Measurements from ENCODE around the gene ETFDH.

GRCh38 chr4:158669310-158669709 lies 2.8 kb upstream of the ETFDH start:
- TF ChIP-seq CTCF (conservative IDR thresholded peaks at IDR 0.05): no peak
- TF ChIP-seq EZH2 (IDR thresholded peaks at IDR 0.05; ENCODE audit: low read depth): no peak
